Effector CD8-positive, alpha-beta T cell (primary cell): Measurements from ENCODE around the gene UNCX.

ENCODE experiments used
- DNase-seq: peaks from one replicate; lab custom pipeline; 2025; lab: John Stamatoyannopoulos, UW

UNCX gene

DNA sequence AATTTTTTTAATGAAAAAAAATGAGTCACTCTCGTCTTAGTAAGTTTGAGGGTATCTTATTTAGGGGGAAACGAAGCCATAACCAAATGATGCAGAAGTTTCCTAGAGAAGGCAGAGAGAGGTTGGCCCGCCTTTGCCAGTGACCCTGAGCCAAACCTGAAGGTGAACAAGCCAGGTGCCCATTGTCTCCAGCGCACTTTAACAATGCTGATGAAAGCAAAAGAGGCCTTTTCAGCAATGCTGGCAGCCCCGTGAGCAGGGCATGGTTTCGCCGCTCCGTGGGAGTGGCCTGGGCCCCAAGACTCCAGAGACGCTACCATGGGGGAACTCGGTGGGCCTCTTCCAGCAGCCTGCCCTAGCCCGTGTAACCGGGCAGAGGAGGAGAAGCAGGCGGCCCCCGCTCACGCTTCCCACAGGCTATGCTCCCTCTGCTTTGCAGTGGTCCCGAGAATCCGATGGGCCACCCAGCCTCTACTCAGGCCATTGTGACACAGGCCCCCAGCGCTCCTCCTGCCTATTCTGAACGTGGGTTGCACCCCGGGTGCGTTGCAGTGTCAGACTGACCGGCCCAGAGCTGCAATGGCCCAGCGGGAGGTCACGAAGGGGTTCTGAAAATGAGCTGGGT, 14.0 kb upstream of the UNCX start:
- no peak for DNase-seq

DNA sequence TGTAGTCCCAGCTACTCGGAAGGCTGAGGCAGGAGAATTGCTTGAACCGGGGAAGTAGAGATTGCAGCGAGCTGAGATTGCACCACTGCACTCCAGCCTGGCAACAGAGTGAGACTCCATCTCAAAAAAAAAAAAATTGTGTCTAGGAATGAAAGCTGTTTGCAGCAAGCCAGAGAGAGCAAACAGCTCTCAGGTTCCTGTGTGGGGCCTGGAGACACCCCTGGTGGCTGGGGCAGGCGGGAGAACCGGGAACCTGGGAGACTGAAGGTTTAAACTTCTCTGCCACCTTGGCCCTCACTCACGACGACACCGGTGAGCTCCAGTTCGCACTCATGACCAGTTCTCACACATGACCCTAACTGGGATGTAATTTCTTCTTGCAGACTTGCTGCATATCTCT, 13.2 kb upstream of the UNCX start:
- DNase-seq, result no peak

DNA sequence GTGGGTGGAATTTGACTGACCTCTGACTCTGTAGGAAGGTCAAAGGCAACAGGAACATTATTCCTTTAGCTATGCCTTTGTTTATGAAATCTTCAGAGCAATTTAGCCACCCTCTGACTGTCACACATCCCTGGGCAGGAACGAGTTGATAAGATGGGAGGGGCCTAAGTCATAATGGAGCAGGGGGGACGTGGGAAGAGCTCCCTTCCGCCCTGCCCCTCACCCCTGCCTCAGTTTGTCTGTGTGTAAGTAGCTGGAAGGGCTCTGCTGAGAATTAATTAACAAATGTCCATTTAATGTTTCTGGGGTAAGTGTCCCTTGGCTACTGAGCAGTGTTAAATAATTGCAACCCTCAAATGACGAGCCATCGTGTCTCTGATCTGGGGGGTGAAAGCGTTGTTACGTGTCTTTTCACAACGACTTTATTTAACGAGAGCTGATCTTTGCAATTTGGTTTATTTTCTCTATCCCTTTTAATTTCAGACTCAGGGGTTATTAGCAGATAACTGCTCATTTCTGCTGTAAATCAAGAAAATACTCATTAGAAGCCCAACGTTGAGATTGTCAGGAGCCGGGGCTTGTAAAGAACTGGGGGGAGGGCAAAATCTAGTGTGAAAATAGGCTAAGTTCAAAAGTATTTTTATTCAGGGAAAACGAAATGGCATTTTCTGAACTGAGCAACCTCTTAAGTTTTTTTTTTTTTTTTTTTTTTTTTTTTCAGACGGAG, 12.5 kb upstream of the UNCX start:
- no peak for DNase-seq

DNA sequence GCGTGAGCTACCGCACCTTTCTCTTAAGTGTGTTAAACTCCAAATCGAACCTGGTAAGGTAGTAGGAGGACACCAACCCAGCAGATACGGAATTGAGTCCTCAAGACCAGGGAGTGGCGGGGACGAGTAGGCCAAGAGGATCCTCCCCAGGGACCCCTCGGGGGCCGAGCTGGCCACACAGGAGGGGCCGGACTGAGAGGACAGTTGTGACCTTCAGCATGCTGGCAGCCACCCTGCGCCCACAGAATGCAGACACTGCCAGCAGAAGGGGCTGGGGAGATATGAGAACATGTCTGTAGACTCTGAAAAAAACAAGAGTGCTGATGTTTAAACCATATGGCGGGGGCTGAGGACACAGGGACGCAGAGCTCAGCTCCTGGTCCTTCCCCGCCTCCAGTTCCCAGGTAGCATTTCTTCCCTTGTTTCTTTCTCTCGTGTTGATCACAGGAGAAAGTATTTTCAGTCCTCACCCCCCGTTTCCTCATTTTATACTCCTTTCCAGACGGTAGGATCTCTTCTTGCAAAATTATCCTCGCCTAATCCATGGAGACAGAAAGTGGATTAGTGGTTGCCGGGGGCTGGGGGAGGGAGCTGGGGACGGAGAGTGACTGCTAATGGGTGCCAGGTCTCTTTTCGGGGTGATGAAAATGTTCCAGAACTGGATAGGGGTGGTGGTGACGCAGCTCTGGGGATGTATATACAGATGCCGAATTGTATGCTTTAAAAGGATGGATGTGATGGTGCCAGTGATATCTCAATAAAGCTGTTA, 11.5 kb upstream of the UNCX start:
- no peak for DNase-seq

DNA sequence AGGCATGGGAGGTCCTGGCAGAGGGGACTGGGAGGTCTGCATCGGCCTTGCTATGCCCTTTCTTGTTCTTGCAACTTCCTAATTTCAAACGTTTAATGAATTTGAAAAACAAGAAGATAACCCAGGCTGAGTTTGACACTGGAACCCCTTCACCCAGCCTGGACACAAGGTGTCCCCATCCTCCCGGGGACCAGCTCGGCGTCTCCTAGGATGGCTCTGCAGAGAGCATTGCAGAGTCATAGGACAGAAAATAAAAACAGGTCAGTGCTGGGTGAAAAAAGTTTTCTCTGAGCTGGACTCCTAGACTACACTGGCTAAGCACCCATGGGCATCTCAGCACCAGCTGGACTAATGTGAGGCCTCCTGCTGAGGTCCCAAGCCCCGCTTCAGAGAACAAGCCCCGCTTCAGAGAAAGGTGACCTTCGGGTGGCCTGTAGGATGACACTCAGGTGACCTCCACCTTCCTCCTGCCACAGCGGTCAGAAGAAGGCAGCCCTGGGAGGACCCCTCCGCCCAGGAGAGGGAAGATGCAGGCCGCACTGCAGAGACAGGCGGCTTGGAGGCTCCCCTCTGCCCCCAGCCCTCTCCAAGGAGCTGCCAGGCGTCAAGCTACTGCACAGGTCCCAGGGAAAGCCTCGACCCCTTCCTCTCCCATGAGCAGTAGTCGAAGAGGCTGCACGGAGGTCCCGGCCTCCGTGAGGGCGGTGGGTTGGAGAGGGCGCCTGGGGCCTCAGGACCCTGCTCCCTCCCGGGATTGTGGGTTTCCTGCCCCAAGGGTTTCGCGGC, 9.3 kb upstream of the UNCX start:
- no peak for DNase-seq

DNA sequence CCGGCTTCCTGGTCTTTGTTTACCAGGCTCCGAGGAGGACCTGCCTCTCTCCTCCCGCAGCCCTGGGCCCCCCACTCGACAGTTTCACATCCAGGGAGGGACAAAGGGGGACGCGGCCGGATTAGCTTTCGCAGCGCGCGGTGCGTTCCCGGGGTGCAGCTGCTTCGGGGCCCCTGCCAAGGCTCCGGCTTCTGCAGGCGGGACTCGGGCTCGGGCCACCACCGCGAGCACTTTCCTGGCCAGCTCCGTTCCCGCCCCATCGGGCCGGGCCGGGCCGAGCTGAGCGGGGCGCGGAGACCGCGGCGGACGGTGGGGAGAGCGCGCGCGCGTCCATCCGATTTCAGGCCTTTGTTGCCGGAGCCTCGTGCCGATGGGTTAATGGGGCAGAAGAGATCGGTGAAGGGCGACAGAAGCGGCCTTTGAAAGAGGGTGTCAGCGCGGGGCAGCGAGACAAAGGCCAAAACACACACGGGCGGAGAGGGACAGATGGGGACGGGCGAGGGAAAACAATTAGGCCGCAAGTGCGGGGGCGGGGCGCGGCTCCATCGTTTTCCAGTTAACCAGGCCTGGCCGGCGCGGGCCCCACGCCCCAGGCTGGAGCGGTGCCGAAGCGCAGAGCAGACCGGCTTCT, 8.5 kb upstream of the UNCX start:
- no peak for DNase-seq

DNA sequence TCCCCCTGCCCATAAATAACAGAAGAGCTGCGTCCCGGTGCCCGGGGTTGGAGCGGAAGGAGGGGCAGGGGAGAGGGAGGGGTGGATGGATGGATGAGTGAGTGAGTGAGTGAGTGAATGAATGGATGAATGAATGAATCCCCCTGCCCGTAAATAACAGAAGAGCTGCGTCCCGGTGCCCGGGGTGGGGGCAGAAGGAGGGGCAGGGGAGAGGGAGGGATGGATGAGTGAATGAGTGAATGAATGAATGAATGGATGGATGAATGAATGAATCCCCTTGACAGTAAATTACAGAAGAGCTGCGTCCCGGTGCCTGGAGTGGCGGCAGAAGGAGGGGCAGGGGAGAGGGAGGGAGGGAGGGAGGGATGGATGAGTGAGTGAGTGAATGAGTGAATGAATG, 7.6 kb upstream of the UNCX start:
- DNase-seq, result no peak

DNA sequence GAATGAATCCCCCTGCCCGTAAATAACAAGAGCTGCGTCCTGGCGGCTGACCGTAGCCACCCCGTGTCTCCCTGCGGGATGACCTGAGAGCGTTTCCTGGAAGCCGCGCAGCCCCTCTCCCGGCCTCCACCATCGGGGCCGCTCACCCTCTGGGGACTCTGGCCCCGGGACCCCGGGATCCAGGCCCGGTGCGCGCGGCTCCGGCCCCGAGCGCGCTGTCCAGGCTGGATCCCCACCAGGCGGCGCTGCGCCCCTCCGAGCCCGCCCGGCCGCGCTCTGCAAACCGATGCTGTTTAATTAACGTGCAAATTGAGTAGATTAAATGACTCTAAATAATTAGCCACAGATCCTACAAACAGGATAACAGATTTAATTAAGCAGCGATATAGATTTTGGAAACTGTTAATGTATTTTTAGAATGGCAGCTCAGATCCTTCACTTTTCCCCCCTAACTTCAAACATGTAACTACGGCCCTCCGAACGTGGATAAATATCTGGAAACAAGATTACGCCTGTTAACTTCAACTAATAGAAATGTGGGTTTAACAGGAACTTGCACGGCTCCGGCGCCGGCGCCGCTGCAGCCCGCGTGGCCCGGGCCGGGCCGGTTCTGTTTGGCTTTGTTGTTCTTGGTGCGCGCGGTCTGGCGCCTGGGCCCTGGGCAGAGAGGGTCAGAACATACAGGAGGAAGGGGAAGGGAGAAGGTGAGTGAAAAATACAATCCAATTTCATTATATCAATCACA, 7.1 kb upstream of the UNCX start:
- DNase-seq, result peak; percentile 33

DNA sequence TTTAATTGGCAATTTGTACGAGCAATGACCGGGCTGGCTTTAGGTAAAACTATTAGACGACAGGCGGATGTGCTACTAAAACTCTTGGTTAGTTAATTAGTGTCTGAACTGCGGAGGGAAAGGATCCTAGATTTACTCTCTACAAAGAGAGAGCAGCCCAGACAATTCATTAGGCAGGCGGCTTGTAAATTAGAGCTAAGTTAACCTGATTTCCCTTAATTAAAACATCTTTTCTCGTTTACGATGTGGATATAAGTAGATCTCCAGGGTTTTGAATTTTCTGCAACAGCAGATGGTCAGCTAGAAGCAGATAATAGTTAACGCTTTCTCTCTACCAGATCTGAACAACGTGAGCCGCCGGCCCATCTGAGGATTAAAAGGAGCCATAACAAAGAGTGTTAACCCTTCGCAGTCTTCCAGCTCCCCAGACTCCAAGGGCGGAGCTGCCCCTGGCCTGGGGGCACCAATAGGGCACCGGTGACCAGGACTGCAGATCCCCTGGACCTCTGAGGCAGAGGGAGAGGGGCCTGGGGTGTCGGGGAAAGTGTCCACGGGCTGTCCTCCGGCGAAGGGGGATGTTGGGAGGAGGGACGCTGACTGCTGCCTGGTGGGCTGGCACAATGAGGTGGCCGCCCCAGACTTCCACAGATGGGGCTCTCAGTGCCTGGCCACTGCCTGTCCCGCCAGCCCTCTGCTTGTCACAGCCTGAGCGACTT, 6.3 kb upstream of the UNCX start:
- DNase-seq, result no peak

DNA sequence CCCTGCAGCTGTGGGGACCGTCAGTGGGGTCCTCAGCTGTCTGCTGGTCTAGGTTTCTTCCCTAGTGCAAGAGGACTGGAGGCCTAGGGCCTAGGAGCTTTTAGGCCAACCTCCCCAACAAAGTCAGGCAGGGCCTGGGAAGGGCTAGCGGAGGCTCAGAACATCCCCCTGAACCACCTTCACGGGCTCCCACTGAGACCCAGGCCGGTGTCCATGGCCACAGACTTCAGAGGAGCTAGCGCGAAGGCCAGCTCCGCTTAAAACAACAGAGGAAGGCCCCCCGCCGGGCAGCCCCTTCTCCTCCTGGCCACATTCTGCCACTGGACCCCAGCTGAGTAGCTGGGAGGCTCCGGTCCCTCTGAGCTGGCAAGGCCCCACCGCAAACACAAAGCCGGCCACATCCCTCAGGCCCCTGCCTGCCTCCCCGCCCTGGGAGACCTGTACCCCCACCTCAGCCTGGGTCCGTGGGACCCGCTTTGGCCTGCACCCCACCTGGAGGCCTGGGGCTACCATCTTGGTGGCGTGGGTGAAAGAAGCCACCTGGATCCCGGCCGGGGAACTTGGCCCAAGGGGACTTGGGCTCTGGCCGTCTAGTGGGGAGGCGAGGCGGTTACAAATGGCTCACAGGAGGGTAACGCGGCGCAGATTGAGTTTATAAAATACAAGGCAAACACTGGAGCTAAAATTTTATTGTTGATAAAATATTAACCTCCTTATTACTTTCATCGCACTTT, 5.4 kb upstream of the UNCX start:
- no peak for DNase-seq

DNA sequence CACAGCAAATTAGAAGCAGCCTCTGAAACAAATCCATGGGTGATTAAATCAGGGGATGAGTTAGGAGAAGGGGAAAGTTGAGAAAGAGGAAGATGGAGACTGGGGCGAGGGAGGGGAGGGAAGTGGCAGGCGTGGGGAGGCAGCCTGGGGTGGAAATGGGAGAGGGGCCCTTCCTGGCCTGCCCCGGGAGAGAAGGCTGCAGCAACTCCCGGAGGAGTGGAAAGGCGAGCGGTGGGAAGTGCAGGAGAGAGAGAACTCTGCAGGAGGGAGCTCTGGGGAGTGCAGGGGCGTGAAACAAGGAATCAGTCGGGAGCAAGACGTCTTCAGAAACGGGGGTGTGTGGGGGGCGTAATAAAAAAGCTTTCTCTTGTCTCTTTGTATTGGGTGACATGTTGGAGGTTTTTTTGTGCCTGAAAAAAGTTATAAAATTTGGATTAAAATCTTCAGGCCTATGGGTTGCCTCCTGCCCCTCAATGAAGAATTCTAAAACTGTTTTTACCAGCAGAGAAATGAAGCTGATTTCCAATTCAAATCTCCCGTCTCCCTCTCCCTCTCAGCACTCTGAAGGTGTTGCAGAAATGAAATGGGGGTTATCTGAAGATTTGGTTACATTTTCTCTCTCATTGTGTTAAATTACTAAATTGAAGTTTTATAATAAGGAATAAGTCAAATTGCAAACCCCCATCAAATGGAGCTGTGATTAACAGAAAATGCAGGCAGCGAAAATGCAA, 4.7 kb upstream of the UNCX start:
- no peak for DNase-seq

DNA sequence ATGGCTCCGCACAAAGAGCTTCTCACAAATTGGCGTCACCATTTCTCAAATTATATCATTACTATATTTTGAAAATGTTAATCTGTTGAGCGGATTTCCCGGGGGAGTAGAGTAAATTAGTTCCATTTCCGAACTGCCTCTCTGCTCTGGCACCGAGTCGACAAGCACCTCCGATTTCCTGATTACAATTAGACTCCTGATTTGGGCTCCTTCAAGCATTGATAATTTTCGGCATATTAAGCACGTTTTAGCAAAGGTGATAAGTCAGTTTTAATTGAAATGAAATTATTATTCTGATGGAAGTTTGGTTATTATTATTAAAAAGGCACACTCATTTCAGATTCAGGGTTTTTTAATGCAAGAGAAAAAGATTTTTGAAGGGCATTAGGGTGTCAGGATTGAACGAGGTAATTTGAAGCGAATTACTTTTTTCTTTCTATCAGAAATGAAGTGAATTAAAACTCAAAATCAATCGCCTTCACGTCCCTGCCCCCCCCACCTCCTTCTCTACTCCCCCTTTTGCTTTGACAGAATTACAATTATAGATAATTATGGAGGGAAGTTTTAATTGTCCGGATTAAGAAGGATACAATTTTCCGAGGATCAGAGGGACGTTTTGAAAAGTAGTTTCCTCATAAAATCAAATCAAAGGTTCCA, 4.0 kb upstream of the UNCX start:
- DNase-seq, result no peak

DNA sequence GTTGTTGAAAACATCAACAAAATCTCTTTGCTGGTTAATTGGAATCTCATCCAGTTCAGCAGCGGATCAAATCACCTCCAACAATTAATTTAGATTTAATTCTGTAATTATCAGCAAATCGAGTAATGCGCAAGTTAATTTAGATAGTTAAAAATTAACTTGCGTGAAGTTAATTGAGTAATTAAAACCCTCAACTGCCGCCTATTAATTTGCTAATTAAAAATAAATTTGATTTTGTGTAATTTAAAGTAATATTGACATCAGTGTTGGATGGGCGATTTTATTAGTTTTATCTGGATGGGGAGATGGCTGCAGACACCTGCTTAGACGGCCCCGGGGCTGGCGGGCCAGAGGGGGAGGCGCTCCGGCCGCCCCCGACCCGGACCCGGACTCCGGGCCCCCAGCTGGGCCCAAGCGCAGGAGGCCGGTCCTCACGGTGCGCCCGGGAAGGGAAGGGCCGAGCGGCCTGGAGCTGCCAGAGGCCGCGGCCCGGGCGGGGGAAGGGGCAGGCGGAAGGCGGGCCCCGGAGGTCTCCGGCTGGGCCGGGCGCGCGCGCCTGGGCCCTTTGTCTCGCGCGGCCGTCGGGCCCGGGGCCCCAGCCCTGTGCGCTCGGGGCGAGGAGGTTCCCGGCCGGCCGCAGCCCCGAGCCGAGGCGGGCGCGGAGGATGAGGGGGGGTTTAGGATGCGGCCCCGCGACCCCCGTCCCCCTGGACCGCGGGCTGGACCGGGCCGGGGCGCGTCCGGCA, 3.3 kb upstream of the UNCX start:
- DNase-seq, result no peak

DNA sequence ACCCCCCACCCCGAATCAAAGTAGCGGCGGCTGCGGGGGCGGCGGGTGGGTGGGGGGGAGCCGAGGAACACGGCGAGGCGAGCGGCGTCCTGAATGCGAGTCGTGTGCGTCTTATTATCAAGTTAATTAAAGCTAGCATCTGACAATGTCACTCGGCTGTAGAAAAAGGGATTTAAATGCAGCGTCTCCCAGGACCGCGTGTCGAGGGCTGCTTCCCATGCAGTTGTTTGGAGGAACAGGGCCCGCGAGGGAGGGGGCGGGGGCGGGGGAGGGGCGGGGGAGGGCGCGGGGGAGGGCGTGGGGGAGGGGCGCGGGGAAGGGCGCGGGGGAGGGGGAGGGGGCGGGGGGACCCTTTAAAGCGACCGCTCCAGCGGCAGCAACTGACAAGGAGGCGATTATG, 2.7 kb upstream of the UNCX start:
- no peak for DNase-seq

DNA sequence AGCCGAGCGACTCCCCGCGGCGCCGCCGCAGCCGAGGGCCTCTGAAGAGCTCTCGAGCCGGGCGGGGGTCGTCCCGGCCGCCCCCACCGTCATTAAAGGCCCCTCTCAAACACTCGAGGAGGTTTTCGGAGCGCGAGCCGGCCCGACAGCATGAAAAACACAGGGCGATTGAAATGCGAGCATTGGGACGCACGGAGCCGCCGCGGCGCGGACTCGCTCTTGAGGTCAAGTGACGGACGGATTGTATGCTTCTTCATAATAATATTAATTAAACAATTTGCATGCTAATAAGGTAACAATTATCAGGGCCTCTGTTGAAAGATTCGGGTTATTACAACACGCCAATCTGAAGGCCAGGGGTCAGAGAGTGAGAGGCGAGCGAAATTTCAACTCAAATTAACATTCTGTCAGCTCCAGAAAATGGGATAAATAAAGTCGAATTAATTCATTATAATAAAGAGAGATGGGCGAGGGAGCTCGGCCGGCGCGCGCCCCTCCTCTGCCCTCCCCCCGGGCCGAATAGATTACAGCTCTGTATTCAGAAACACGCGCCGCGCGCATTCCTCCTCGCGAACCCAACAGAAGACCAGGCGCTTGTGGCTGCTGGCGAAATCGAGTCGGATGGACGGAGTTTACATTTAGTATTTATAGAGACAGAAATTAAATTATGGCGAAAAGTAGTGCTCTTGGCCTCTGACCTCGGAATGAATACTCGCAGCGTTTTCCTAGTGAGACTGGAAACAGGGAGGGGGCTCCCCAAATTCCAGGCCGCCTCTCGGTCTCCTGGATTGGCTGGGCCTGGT, 2.1 kb upstream of the UNCX start:
- no peak for DNase-seq

DNA sequence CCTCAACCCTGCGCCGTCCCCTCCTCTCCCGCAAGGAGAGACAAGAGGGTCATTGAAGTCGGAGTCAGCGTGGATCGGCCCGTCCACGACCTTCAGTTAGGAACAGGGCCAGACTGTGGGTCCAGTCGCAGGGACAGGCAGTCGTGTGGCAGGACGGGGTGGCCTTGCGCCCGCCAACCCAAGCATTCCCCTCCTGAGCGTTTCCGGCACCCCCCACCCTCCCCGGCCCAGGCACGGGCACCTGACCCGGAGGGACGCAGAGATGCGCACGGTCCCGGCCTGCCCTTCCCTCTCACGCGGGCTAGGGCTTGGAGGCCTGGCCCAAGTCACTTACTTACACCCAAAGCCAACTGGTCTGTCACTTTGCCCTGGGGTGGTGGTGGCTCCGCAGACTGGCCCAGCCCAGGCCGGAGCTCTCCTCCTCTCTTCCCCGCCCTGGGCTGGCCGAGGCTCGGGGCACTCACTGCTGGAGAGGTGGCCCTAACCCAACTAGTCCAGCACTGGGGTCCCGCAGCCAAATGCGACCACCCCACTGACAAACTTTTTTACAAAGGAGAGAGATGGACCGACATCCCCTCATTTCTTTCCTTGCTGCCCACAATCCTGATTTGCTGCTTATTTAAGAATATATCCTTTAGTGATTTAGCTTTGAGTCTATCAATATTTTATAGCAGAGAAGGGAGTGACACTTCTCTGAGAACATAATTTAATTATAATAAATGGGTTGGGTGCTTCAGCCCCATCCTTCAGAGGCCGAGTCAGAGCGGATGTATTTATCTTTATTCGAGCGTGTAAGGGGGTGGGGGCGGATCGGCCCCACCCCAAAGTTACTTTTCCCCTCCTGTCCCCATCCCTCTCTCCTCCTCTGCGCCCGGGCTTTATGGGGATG, 1.2 kb upstream of the UNCX start:
- no peak for DNase-seq
